CD1c-positive myeloid dendritic cell (primary cell): ENCODE measurements around the gene CADPS2.
"Not testable (repeated sequence)": the region's sequence is repeated elsewhere in the genome, so short reads cannot be mapped to it uniquely, and the experiment has no call there.

Source experiments
- DNase-seq: peaks from one replicate; pipeline ENCODE4 v3.0.0-alpha.2; 2016; ENCODE audit errors: extremely low spot score

CADPS2 gene

GRCh38 chr7:122675621-122676020 lies 210.6 kb downstream of the CADPS2 start:
- DNase-seq = no peak

GRCh38 chr7:122675011-122675410 lies 211.2 kb downstream of the CADPS2 start:
- DNase-seq = no peak

- DNase-seq = no peak
Measured at GRCh38 chr7:122674502-122674901, 211.8 kb downstream of the CADPS2 start.

- DNase-seq = no peak
Measured at GRCh38 chr7:122673951-122674350, 212.3 kb downstream of the CADPS2 start.

- DNase-seq = no peak
Measured at GRCh38 chr7:122672536-122672935, 213.7 kb downstream of the CADPS2 start.

- DNase-seq = no peak
Measured at GRCh38 chr7:122663733-122664132, 222.5 kb downstream of the CADPS2 start.

GRCh38 chr7:122658856-122659255 lies 227.4 kb downstream of the CADPS2 start:
- DNase-seq = no peak

- DNase-seq = no peak
Measured at GRCh38 chr7:122653685-122654084, 232.6 kb downstream of the CADPS2 start.

GRCh38 chr7:122652876-122653275 lies 233.4 kb downstream of the CADPS2 start:
- no peak for DNase-seq

GRCh38 chr7:122651451-122651850 lies 234.8 kb downstream of the CADPS2 start:
- no peak for DNase-seq

- no peak for DNase-seq
Measured at GRCh38 chr7:122643250-122643649, 243.0 kb downstream of the CADPS2 start.

GRCh38 chr7:122638459-122638858 lies 247.8 kb downstream of the CADPS2 start:
- no peak for DNase-seq

GRCh38 chr7:122637784-122638183 lies 248.5 kb downstream of the CADPS2 start:
- DNase-seq = no peak

GRCh38 chr7:122635481-122635880 lies 250.8 kb downstream of the CADPS2 start:
- not testable (repeated sequence) for DNase-seq

- no peak for DNase-seq
Measured at GRCh38 chr7:122633472-122633871, 252.8 kb downstream of the CADPS2 start.

GRCh38 chr7:122632238-122632637 lies 254.0 kb downstream of the CADPS2 start:
- no peak for DNase-seq

- DNase-seq = no peak
Measured at GRCh38 chr7:122629412-122629953, 256.8 kb downstream of the CADPS2 start.

- DNase-seq = no peak
Measured at GRCh38 chr7:122628651-122629411, 257.4 kb downstream of the CADPS2 start.

GRCh38 chr7:122626785-122627184 lies 259.5 kb downstream of the CADPS2 start:
- no peak for DNase-seq

- no peak for DNase-seq
Measured at GRCh38 chr7:122622682-122623081, 263.6 kb downstream of the CADPS2 start.

- DNase-seq = no peak
Measured at GRCh38 chr7:122619664-122620063, 266.6 kb downstream of the CADPS2 start.

- no peak for DNase-seq
Measured at GRCh38 chr7:122618585-122619189, 267.6 kb downstream of the CADPS2 start.

GRCh38 chr7:122616951-122617350 lies 269.3 kb downstream of the CADPS2 start:
- no peak for DNase-seq
